GM18909 (cell line): ENCODE data around the gene SCFD1.
"Not testable (repeated sequence)": the region's sequence is repeated elsewhere in the genome, so short reads cannot be mapped to it uniquely, and the experiment has no call there.

ENCODE experiments used
- ATAC-seq: cut with Tn5 transposase; IDR thresholded peaks from one replicate; pipeline ENCODE4 v1.9.1; 2021; ENCODE audit warnings: mild to moderate bottlenecking; ENCODE audit not compliant: unreplicated experiment, poor library complexity

Gene SCFD1

GRCh38 chr14:30607156-30607780 lies 14.9 kb upstream of the SCFD1 start:
- no peak for ATAC-seq

- no peak for ATAC-seq
Observed at GRCh38 chr14:30608533-30609006, 13.5 kb upstream of the SCFD1 start.

- no peak for ATAC-seq
Observed at GRCh38 chr14:30610787-30611343, 11.3 kb upstream of the SCFD1 start.

DNA sequence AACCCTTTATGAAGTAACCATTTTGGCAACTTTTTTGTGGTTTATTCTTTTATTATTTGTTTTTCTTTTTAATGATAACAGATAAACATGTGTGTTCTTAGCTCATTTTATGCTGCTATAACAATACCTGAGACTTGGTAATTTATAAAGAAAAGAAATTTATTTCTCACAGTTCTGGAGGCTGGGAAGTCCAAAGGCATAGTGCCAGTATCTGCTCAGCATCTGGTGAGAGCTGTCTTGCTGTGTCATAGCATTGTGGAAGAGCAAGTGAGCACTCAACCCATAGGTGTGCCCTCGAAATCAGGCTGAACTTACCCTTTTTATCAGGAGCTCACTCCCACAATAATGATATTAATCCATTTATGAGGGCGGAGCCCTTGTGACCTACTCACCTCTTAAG lies 8.0 kb upstream of the SCFD1 start:
- no peak for ATAC-seq

DNA sequence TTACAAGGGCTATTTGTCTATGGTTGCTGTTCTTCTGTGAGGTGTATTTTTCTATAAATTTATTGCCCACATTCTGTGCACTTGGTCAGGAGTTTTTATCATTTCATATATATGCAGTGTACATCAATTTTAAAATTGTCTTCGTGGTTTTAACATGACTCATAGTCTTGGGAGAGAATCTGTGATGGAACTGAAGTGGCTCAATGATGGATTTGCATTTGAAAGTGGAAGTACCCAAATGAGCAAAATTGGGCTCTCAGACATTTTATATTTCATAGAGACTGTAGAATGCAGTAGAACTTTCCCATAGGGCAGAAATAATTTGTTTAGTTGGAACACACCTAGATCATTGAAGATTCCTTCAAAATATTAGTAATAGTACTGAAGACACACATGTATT lies 1.9 kb upstream of the SCFD1 start:
- peak; percentile 38 for ATAC-seq

- ATAC-seq = peak; percentile 21
Observed at GRCh38 chr14:30621354-30621939, 672 bp upstream of the SCFD1 start.

DNA sequence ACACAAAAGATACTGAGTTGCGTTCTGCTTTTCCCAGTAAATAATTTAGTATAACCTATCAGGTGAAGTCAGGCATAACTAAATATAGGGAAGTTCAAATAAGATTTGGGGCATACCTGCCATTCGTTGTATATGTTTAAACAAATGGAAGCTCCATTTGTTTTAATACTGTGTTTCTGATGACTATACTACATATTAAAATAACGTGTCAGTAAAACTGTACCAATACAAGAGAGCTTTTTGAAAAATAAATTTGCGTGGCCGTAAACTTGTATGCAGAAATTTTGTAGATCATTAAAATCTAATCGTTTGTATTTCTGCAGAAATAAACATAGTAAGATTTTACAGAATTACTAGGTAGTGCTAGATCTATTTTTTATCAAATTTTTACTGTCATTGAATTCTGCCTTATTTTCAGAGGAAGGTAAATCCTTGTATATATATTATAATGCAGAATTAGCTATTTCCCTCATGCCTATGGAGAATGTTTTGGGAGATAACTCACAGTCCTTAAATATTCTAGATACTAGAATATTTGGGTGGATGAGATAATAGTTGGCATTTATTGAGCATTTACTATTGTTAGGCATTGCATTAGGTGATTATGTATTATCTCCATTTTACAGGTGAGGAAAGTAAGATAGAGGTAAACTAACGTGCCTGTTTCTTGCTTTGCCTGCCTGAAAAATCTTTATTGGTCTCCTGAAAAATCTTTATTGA lies 1.5 kb downstream of the SCFD1 start:
- ATAC-seq = no peak

- ATAC-seq = no peak
Observed at GRCh38 chr14:30624132-30624423, 2.0 kb downstream of the SCFD1 start.

- no peak for ATAC-seq
Observed at GRCh38 chr14:30625533-30625932, 3.4 kb downstream of the SCFD1 start.

- not testable (repeated sequence) for ATAC-seq
Observed at GRCh38 chr14:30629432-30629831, 7.3 kb downstream of the SCFD1 start.

DNA sequence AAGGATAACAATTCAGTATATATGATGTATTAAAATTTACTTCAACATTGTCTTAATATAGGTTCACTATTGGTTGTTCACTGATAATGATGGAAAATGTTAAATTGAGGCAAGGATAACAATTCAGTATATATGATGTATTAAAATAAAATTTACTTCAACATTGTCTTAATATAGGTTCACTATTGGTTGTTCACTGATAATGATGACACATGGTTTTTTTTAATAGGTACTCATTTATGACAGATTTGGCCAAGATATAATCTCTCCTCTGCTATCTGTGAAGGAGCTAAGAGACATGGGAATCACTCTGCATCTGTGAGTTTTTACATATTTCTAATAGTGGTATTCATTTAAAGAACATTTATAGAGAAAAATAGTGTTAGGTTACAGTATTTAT lies 8.1 kb downstream of the SCFD1 start:
- no peak for ATAC-seq

DNA sequence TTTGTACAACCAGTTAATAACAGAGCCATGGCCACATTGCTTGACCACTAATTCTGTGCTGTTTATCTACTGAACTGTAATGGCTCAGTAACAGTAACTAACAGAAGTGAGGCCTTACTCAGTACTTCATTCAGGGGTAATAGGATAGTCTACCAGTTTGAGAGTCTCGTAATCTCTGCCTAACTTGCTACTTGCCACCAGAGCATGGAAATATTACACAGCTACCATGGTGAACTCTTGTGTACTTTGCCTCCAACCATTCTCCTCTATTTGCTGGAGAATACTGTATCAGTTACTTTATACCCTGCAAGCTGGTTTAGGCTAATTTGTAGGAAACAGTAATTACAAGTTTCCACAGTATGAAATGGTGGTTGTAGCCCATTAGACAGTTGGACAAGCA lies 10.6 kb downstream of the SCFD1 start:
- ATAC-seq = no peak

DNA sequence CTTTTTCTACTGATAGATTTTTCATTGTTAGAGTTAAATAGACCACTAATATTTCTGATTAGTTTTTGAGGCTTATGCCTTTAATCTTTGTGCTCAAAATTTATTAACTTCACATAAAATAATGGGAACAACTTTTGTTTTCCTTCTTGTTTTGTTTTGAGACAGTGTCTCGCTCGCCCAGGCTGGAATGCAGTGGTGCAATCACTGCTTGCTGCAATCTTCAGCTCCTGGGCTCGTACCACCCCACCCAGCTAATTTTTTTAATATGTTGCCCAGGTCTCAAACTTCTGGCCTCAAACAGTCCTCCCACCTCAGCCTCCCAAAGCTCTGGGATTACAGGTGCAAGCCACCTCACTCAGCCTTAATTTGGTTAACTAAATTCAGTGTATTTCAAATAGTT lies 16.8 kb downstream of the SCFD1 start:
- ATAC-seq = no peak

- no peak for ATAC-seq
Observed at GRCh38 chr14:30641207-30641606, 19.1 kb downstream of the SCFD1 start.

DNA sequence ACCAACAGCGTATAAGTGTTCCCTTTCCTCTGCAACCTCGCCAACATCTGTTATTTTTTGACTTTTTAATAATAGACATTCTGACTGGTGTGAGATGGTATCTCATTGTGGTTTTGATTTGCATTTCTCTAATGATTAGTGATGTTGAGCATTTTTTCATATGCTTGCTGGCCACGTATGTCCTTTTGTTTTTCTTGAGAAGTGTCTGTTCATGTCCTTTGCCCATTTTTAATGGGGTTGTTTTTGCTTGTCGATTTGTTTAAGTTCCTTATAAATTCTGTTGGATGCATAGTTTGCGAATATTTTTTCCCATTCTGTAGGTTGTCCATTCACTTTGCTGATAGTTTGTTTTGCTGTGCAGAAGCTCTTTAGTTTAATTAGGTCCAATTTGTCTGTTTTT lies 22.3 kb downstream of the SCFD1 start:
- ATAC-seq = not testable (repeated sequence)

DNA sequence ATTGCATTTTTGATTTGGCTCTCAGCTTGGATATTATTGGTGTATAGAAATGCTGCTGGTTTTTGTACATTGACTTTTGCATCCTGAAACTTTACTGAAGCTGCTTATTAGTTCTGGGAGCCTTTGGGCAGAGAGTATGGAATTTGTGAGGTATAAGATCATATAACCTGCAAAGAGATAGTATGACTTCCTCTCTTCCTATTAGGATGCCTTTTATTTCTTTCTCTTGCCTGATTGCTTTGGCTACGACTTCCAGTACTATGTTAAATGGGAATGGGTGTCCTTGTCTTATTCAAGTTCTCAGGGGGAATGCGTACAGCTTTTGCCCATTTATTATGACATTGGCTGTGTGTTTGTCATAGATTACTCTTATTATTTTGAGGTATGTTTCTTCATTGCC lies 23.5 kb downstream of the SCFD1 start:
- ATAC-seq = no peak

DNA sequence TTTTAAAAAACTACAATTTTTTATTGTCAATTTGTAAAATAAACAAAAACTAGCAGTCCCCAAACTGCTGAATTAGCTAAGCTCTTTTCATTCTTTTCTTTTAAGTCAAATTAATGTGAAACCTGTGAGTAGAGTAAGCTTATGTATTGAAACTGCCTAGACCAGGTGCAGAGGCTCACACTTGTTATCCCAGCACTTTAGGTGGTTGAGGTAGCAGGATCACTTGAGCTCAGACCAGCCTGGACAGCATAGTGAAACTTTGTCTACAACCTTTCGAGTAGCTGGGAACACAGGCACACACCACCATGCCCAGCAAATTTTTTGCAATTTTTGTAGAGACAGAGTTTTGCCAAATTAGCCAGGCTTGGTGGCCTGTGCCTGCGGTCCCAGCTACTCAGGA lies 26.4 kb downstream of the SCFD1 start:
- ATAC-seq = peak; percentile 52

- no peak for ATAC-seq
Observed at GRCh38 chr14:30651937-30652336, 29.8 kb downstream of the SCFD1 start.

DNA sequence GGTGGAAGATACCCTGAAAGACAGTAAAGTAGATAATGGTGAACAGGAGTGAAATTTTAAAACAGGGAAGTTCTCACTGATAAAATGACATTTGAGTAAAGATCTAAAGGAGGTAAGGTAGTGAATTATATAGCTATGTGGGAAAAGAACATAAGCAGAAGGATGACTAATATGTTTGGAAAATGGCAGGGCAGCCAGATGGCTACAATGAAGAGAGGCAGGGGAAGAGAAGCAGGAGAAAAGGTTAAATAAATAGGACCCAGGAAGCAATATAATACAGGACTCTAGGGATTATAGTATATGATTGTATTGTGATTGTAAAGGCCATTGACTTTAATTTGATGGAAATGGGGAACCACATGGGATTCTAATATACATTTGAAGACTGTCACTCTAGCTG lies 33.0 kb downstream of the SCFD1 start:
- ATAC-seq = no peak

DNA sequence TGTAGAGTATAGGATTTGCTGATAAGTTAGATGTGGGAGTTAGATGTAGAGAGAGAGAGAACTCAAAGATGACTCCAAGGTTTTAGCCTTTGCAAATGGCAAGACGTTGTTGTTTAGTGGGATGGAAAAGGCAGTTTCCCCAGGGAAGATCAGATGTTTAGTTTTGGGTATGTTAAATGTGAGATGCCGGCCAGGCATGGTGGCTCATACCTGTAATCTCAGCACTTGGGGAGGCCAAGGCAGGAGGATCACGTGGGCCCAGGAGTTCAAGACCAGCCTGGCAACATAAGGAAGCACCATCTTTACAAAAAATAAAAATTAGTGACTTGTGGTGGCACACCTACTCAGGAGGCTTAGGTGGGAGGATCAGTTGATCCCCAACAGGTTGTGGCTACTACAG lies 33.5 kb downstream of the SCFD1 start:
- no peak for ATAC-seq

DNA sequence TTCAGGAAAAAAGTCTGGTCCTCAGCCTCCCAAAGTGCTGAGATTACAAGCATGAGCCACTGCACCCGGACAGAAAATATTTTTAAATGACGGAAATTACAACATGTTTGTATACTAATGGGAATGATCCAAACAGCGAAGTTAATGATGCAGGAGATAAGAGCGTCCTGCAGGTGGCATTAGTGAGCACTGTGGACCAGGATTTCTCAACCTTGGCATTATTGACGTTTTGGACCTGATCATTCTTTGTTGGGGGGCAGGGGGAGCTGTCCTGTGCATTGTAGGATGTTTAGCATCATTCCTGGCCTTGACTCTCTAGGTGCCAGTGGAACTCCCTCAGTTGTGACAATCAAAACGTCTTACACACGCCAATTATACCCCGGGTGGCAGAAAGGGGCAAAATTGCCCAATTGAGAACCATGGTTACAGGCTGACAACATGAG lies 34.1 kb downstream of the SCFD1 start:
- no peak for ATAC-seq

- no peak for ATAC-seq
Observed at GRCh38 chr14:30657050-30657449, 34.9 kb downstream of the SCFD1 start.
